NK-92 (cell line): Measurements from ENCODE around the gene CMSS1.

ENCODE experiments used
- DNase-seq: peaks from one replicate; lab custom pipeline; 2025; ENCODE audit not compliant: unreplicated experiment; lab: John Stamatoyannopoulos, UW

The CMSS1 gene

DNA sequence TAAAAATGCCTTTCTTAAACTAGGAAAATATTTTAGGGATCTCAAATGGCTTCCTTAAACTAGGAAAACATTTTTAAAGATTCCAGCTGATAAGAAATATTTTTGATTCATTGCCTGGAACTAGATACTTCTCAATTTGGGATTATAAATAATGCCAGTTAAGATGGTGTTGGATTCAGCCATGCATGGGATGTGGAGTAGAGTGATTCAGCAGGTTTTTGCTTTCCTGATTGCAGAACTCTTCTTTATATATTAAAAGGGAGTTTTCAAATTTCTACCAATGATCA is 281.1 kb downstream of the CMSS1 start:
- DNase-seq: no peak

DNA sequence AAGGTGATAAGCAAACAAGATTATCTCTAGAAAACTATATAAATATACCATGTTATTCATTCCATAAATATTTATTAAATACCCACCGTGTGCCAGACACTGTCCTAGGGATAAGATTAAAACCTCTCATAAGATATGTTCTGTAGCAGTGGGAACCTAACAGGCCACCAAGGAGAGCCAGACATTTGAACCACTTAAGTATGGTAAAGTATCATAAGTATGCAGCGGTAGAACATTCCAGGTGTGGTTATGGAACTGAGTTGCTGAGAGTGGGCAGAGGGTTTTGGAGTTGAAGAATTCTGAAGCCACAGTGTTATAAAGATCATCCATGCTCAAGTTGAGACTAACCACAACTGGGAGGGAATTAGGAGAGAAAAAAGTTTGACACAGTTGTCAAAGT is 282.0 kb downstream of the CMSS1 start:
- no peak for DNase-seq

DNA sequence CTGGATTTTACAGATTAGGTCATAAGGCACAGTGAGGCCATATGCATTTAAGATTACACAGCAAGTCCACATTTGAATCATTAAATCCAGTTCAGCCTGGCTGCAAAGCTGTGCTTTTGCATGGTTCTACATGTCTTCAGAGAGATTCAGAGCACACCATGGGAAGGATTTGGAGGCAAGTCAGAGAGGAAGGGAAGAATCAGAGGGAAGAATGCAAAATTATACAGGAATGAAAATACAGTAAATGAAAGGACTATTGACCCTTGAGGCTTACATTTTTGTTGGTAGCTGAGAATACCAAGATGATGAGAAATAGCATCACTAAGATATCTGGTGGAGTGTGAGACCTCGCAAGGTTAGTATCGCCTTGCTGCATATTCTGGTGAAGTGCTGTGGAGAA is 282.8 kb downstream of the CMSS1 start:
- DNase-seq: no peak

DNA sequence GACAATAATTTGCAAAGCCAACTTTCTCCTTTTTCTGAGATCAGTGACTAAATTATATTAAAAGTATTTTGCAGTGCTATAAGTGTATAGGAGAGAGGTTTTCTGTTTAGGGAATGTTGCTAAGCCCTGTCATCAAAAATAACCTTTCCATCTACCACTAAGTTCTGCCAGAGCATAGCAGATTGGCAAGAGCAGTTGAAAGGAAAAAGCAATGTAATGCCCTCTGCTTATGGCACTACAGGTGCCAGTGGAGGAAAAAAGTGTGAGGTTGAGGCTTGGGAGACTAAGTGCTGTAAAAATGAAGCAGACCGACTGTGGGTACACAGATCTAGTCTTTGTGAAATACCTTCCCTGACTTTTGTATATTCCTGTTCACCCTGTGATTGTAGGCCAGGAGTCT is 285.1 kb downstream of the CMSS1 start:
- DNase-seq: no peak

DNA sequence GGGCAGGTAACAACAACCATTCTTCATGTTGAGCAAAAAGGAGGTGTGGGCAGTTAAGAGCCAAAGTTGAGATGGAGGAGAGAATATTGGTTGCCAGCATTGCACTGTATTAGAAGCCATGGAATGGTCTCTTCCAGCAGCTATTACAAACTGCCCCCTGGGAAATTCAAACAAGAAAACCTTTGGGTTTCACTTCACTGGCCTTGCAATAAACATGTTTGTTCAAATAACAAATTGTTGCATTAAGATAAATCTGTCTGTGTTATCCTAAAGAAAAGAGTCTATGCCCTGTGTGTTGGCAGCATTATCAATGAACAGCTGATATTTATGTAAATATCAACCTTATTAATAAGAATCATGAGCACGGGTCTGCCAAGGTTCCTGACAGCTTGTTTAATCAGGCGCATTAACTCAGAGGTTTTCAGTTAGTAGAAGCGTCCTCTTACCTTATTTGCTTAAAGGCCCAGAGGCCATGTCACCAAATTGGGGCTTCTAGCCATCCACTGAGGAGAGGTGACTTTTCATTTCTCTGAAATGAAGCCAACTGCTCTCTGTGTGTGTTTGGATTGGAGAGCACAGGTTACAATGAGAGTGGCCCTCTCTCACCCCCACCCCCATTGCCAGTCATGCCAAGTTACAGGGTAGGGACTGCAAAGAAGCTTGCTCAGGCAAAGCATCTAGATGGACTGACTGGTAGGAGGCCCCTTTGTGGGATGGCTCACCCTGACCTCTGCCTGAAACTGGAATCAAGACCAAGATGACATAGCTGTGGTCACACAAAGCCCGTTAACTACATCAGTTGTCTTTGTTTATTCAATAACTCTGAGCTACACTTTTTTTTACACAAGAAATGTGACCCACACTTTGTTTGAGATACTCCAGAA is 286.1 kb downstream of the CMSS1 start:
- DNase-seq: no peak

DNA sequence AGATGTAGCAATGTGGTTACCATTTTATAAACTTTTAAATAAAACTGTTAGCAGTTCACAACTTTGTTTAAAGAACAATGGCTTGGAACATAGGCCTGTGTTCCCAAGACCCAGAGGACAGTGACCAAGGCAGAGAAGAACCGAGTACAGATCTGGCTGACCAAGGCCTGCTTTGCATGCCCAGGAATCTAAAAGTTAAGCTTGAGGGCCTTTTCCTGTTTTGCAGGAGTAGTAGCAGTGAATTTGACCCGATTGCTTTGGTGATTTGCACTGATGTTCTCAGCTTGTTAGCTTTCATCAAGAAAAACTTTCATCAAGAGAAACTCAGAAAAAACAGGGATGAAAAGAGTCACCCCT is 286.8 kb downstream of the CMSS1 start:
- no peak for DNase-seq

DNA sequence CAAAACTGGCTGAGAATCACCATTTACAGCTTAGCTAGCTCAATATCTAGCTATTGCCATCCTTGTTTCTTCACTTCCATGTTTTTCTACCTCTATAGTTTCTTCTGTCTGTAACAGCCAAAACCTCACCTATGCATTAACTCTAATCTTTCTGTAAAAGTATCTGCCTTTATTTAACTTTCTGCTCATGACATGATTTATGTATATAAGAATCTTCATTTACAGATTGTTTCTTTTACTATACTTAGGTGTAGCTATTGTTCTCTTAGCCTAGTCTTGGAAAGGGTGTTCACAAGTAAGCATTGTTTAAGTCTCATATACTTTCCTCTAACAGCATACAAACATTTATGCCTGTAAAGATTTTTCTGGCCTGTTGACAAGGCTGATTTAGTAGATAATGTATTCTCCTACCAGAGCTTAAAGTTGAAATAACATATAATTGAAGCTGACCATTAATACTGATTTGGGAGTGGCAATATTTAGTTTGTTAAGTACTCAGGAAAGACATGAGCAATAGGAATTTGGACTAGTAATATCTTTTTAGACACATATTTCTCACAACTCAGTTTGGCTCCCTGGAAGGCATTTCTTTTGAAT is 287.3 kb downstream of the CMSS1 start:
- no peak for DNase-seq

DNA sequence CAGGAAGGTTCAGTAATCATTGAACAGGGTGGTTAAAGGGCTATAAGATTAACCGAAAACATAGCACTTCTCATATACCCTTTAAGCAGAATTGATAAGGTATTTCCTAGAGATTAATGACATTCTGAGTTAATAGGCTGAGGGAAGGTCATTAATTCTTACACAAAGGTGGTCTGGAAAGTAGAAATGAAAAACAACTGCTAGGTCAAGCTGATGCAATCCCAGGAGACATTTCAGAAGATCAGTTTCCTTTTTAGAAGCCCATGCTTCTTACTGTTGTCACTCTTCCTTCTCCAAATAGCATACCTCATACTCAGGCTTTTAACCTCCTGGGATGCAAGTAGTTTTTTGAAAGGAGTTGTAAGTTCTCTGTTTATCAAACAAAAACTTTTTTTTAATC is 287.8 kb downstream of the CMSS1 start:
- DNase-seq: no peak

DNA sequence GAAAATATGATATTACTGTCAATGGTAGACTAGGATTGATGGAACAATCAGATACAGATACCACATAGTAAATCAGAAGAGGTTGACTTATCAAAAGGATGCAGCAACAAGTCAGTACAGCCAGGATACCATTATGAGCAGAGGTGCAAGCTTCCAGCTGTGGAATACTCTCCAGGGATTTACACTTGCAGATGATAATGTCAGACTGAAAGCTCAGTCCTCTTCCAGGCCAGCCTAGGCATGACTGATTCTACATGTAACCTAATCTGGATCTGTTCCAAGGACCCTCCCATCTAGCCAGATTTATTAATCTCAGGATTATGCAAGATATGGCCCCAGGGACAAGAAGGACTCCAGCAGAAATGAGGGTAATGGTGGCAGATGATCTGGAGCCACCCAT is 288.4 kb downstream of the CMSS1 start:
- no peak for DNase-seq

DNA sequence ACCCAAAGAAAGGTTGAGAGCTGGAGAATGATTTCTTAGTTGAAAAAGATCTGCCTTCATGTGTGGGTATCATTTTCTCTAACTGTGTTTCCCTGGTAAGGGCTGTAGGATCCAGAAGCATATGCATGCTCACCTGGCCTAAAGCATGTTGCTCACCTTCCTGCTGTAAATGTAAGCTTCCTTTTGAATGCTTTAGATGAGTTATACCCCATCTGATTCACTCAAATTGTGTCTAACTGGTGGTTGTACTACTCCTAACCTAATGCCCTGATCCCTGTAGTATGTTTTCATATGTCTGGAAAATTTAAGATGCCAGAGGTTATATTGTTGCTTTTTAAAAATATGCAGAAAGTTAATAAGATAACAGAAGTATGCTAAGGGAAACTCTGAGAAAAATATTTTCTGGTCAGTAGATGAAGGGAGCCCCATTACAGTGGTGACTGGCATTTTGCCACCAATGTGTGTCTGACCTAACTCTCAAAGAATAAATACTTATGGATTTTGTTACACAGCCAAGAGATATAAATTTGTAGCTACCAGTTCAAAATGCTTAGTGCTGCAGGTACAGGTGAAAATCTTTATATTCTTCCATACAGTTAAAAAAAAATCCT is 289.0 kb downstream of the CMSS1 start:
- no peak for DNase-seq

DNA sequence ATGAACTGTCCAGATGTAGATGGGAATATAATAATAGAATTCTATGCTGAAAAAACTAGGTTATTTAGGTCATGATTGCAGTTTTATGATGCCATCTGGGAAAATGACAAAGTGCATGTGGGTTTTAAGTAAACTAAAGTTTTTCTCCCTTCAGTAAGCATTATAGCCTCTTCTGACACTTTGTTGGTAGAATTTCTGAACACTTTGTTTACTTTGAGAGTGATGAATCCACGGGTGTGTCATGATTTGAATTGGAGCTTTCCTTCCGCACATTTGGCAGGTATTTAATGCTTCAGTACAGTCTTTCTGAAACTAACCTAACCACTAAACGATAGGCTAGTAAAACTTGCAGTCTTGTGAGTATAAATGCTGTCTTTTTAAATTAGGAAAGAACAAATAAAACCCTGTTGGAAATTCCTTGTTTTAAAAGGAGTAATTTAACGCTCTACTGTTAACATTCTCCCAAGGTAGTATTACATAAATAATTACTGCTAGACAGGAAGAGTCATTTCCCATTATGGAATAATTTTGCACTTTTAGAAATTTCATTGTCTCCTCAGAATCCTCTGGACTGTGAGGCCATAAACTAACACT is 289.7 kb downstream of the CMSS1 start:
- DNase-seq: no peak

DNA sequence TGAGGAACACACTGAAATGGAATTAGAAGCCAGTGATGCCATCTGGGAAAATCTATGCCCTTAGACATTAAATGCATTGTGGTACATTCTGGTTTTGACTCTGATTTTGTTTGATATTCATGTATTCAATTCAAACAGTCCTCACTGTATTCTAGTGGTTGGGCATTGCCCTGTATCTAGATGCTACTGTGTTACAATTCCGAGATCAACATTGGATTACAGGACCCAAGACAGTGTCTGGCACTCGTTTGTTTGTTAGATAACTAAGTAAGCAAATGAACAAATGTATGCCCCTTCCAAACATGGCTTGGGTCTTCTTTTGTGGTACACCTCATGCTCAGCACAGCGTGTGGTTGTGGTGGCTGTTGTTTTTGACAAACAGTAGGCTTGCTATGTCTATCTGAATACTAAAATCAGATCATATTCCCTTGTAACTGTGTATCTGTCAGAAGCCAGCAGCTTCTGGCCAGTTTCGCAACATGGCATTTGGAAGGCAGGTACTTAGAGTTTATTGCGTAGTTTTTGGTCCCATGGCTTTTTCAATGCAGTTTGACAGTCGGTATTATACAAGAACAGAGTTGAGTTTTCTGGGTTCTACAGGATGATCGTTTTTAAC is 290.9 kb downstream of the CMSS1 start:
- DNase-seq: no peak

DNA sequence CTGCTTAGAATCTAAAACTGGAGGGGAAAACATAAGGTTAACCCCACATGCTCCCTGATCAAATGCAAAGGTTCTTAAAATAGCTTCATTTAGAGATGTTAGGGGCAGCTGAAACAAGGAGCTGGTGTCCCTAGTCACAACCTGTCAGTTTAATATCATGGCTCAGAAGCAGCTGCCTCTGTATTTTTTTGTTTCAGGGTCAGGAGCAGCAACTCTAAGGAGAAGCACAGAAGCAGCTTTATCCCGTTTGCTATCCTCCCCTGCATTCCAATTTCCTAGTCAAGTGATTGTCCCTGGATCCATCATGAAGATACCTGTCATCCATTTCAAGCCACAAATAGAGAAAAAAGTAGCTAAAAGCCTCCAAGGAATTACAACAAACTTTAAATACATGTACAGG is 292.5 kb downstream of the CMSS1 start:
- no peak for DNase-seq

DNA sequence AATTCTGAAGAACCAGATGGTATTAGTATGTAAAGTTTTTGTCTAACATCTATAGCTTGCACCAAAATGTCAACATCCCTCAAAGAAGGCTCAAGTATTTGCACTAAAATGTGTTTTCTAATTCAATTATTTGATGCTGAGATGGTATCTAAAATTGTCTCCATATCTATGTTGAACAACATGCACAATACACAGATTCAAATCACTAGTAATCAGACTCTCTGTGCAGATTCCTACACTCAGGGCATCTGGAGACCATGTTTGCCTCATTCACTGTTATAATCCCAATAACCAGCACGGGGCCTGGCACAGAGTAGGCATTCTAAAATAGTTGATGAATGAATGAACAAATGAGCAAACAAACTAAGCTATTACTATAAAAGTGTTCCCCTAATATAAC is 294.1 kb downstream of the CMSS1 start:
- DNase-seq: no peak

DNA sequence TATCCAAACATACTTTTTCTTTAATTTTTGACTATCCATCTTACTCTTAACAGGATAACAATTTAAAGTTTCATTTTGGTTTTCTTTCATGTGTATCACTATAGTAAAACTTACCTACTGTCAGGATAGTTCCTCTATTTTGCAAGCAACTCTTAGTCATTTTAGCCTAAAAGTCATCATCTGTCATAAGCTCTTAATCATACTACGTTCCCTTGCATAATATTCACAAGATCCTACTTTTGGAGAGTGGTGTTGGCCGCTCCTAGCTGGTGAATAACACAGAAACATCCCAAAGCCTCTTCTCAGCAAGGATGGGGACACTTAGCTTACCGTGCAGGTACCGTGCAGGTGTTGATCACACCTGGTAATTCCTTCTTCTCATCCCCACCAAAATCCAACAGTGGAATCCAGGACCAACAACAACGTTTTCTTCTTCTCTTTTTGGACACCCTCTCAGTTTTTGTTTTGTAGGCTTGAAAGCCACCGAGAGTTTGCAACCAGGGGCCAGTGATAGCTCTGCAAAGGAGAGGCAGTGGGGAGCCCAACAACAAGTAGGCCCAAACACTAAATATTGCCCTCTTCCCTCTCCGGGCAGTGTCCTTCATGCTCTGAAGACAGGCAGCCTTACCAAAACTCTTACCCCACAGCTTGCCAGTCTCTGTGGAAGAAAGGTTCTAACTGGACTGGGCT is 296.2 kb downstream of the CMSS1 start:
- DNase-seq: no peak

DNA sequence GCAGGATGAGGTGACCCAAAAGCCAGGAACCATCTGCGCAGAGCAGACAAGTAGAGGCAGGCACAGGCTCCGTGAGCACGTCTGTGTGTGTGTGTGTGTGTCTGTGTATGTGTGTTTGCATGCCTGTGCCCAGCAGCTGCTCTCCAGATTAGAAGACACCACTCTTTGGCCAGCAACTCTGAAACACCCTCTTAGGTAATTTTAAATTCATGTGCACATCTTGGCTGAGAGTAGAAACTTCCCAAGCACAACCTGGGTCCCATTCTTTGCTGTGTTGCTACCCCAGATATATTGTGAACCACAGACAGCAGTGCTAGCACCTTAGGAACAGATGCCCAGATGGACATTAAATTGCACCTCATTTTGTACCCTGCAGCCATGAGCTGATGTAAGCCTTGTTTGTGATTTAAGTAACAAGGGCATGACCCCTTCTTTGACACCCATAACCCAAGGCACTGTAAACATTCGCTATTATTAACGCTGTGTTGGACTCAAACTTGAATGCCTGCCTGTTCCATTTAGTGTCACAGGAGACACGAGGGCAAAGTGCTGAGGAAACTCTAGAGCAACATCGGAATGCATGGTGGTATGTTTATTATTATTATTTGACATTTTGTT is 296.9 kb downstream of the CMSS1 start, which contains the start of gene FILIP1L:
Gene FILIP1L (minus strand): TSS at position 89 of the 618 bp plus-strand sequence.
- no peak for DNase-seq

DNA sequence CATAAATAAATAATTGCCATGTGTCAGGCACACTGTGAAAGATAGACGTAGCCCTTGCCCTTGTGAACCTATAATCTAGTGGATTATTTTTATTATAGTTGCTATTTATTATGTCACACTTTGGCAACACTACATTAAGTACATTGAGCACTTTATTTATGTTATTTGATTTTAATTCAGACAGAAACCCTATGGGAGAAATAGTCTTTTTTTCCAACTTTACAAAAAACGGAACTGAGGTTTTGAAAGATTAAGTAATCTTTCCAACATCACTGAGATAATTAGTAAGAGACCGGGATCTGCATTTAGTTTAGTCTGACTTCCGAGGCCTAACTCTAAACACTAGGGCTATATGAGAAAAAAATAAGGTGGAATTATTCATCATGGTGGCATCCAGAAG is 299.4 kb downstream of the CMSS1 start:
- DNase-seq: no peak

DNA sequence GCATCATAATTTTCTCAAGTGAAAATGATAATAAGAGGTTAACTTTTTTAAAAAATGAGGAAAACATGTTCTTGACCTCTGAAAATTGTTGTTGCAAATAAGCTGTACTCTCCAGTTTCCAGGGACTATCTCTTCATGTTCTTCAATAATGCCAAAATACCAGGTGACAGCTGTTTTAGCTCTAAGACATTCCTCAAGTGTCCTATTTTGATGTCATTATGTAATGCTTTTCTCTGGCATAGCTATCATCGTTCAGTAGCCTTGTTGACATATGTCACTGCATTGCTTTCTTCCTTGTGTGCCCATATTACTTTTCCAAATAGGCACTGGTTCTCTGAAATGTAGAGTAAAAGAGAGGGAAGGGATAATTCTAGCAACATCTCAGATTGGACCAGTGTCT is 302.4 kb downstream of the CMSS1 start:
- DNase-seq: no peak

DNA sequence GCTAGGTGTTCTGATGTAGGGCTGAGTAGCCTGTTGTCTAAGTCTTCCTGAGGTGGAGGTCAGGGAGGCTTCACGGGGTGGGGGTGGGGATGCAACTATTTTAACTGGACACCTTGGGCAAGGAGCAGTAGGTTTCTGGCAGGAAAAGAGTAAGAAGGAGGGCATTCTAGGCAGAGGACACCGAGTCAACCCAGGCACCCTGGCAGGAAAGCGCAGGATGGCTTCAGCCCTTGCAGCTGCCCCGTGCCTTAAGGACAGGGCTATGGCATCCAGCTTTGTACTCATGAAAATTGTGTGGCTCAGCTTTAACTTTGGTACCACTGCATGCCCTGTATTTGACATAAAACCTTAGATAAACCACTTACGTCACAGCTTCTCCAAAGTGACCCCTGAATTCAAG is 303.0 kb downstream of the CMSS1 start:
- DNase-seq: no peak

DNA sequence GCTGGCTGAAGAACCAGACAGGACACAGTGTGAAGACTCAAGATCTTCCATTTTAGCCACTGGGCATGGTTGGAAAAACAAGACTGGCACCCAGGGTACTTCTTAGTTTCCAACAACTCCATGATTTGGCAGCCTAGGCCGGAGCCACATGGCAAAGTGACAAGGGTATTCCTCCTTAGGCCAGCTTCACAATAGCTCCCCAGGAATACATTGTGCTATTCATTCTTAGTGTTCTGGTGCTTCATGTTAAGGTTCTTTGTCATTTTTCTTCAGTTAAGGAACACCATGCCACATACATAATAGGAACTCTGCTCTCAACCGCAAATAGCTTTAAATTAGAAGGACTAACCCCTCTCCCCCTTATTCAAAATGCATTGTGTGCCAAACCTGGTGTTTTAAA is 304.7 kb downstream of the CMSS1 start:
- no peak for DNase-seq

DNA sequence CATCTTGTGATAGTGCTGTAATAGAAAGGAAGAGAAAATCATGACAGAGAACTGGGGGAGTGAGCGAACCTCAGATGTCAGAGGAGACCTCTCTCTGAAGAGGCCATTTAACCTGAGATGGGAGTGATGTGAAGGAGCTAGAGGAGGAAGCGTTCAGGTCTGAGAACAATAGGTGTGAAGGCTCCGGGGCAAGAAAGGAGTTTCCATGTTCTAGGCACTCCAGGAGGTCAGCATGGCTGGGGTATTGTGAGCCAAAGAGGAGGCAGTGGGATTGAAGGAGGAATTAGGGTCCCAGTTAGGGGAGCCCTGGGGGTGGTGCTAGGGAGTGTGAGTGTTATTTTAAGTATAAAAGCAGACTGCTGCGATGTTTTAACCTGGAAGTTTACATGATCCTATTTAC is 305.4 kb downstream of the CMSS1 start:
- DNase-seq: no peak
